ENCODE results near the gene DCD.

Gene DCD

GRCh38 chr12:54606556-54606955, 41.6 kb downstream of the DCD start:
- DNase-seq (ENCODE audit: low read depth in 2 of 2), result no peak

- no peak for DNase-seq (ENCODE audit: low read depth in 2 of 2)
Observed at GRCh38 chr12:54605138-54605970, 42.8 kb downstream of the DCD start.

GRCh38 chr12:54604436-54604835, 43.7 kb downstream of the DCD start:
- no peak for DNase-seq (ENCODE audit: low read depth in 2 of 2)

- no peak for DNase-seq (ENCODE audit: low read depth in 2 of 2)
Observed at GRCh38 chr12:54603872-54604271, 44.3 kb downstream of the DCD start.

GRCh38 chr12:54603173-54603814, 44.9 kb downstream of the DCD start:
- peak; percentile 35 to 55 for DNase-seq (ENCODE audit: low read depth in 2 of 2)

GRCh38 chr12:54602661-54603060, 45.5 kb downstream of the DCD start:
- DNase-seq (ENCODE audit: low read depth in 2 of 2), result no peak

GRCh38 chr12:54601841-54602240, 46.3 kb downstream of the DCD start:
- DNase-seq (ENCODE audit: low read depth in 2 of 2), result no peak

GRCh38 chr12:54598970-54599369, 49.2 kb downstream of the DCD start:
- DNase-seq (ENCODE audit: low read depth in 2 of 2), result no peak

- peak; percentile 22 to 53 for DNase-seq (ENCODE audit: low read depth in 2 of 2)
Observed at GRCh38 chr12:54596526-54596946, 51.6 kb downstream of the DCD start.

GRCh38 chr12:54595471-54595870, 52.7 kb downstream of the DCD start:
- DNase-seq (ENCODE audit: low read depth in 2 of 2), result no peak
